A673 (cell line): ENCODE measurements around the gene POLE3.

Experiments
- EZH2 ChIP-seq: fragments of 200-600 bp; sonication (generic); IDR thresholded peaks from 2 replicates; pipeline ENCODE4 v1.6.1; 2017; ENCODE audit warnings: borderline replicate concordance, low read depth, mild to moderate bottlenecking, mixed read lengths, antibody characterized with exemption, low read length; ENCODE audit not compliant: poor library complexity, severe bottlenecking
- TF ChIP-seq, protein P1 (sequence below): fragments of 300-800, 200-600 bp; sonication (generic); conservative IDR thresholded peaks from 2 replicates; pipeline ENCODE4 v1.5.1; 2017; ENCODE audit warnings: low read depth, mild to moderate bottlenecking, antibody characterized with exemption, low read length, moderate library complexity, mixed read lengths

DNA sequence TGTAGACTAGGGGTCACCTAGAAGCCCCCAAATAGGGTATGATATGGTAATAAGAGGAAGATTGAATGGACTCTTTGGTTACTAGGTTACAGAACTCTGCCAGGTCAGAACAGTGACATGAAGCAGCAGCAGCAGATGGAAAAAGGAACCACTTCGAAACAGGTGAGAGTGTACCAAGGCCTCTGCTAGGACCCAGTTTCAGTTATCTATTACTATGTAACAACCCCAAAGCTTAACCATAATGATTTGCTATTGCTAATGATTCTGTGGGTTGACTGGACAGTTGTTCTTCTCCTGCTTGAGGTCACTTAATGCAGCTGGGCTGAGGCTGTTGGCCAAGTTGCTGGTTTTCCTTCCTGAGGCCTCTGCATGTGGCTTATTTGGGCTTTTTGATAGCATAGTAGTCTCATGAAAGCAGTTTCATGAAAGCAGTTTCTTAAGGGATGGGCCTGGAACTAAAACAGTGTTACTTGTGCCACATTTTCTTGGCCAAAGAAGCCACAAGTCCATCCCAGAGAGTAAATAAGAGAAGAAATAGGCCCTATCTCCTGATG lies 17.7 kb upstream of the POLE3 start:
- no peak for TF ChIP-seq EZH2
- TF ChIP-seq, protein P1, sequence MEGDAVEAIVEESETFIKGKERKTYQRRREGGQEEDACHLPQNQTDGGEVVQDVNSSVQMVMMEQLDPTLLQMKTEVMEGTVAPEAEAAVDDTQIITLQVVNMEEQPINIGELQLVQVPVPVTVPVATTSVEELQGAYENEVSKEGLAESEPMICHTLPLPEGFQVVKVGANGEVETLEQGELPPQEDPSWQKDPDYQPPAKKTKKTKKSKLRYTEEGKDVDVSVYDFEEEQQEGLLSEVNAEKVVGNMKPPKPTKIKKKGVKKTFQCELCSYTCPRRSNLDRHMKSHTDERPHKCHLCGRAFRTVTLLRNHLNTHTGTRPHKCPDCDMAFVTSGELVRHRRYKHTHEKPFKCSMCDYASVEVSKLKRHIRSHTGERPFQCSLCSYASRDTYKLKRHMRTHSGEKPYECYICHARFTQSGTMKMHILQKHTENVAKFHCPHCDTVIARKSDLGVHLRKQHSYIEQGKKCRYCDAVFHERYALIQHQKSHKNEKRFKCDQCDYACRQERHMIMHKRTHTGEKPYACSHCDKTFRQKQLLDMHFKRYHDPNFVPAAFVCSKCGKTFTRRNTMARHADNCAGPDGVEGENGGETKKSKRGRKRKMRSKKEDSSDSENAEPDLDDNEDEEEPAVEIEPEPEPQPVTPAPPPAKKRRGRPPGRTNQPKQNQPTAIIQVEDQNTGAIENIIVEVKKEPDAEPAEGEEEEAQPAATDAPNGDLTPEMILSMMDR: no peak
